Panc1 (cell line): Measurements from ENCODE around the gene SDK1. TPM values are rescaled to one million over a fixed set of nuclear protein-coding genes. Genes with fewer than 3 reads are reported as not detected.

Source experiments
- ATAC-seq: fragments of 200-7000 bp; cut with Tn5 transposase; 2 replicates; pipeline ENCODE4 v1.9.1; 2020; ENCODE audit warnings: mild to moderate bottlenecking, moderate library complexity
- BruUV-seq: library from RNA; stranded (reverse); fragments of 400-500 nt; replicated peaks from 2 replicates; lab custom pipeline; 2021; lab: Mats Ljungman, UMichigan
- CTCF ChIA-PET: fragments of 300-600 bp; sonication (Branson Sonifier 250); formaldehyde crosslinking; loops from one replicate; lab custom pipeline; 2022; ENCODE audit warnings: antibody characterized with exemption; lab: Charles Lee
- POLR2A ChIA-PET: fragments of 300-600 bp; sonication (Branson Sonifier 250); formaldehyde crosslinking; loops from one replicate; lab custom pipeline; 2022; ENCODE audit warnings: antibody characterized with exemption; lab: Charles Lee
- DNase-seq: peaks from one replicate; pipeline ENCODE4 v3.0.0-alpha.2; 2010; ENCODE audit warnings: low read depth, low spot score
- H3K27ac ChIP-seq: 2 replicates; pipeline ENCODE4 v1.5.1; 2011; ENCODE audit warnings: mild to moderate bottlenecking, low read length, inconsistent platforms
- H3K27me3 ChIP-seq: fragments of 200-500 bp; sonication (Bioruptor generic); 2 replicates; pipeline ENCODE4 v1.6.0; 2014; ENCODE audit warnings: low read length, inconsistent platforms; ENCODE audit not compliant: control insufficient read depth, insufficient read depth
- H3K36me3 ChIP-seq: fragments of 200-500 bp; sonication (Bioruptor generic); 2 replicates; pipeline ENCODE4 v1.5.1; 2014; ENCODE audit warnings: inconsistent platforms, mild to moderate bottlenecking, low read length, moderate library complexity; ENCODE audit not compliant: control insufficient read depth, insufficient read depth
- H3K4me1 ChIP-seq: 2 replicates; pipeline ENCODE4 v1.5.1; 2011; ENCODE audit warnings: inconsistent platforms, mild to moderate bottlenecking, low read length, moderate library complexity; ENCODE audit not compliant: control insufficient read depth, insufficient read depth
- H3K4me3 ChIP-seq, 2 experiments: 2 replicates each; pipeline ENCODE4 v1.5.1; 2011 to 2012; ENCODE audit warnings: low read depth in 2 of 2, low read length in 2 of 2, mild to moderate bottlenecking in 2 of 2, inconsistent platforms in 1 of 2, moderate library complexity in 1 of 2
- H3K9me3 ChIP-seq: fragments of 200-500 bp; sonication (Bioruptor generic); 2 replicates; pipeline ENCODE4 v1.5.1; 2014; ENCODE audit warnings: low read depth, mild to moderate bottlenecking, inconsistent platforms, low read length, moderate library complexity; ENCODE audit not compliant: control insufficient read depth, insufficient read depth
- POLR2AphosphoS5 ChIP-seq: IDR thresholded peaks from 2 replicates; pipeline ENCODE4 v1.6.1; 2012; ENCODE audit warnings: mild to moderate bottlenecking, low read depth, low read length, moderate library complexity
- SIN3A ChIP-seq: IDR thresholded peaks from 2 replicates; pipeline ENCODE4 v1.6.1; 2012; ENCODE audit warnings: low read depth, mild to moderate bottlenecking, low read length, moderate library complexity, borderline replicate concordance; ENCODE audit not compliant: insufficient read depth
- TCF7L2 ChIP-seq: IDR thresholded peaks from 2 replicates; pipeline ENCODE4 v1.6.1; 2011; ENCODE audit warnings: mild to moderate bottlenecking, low read depth, low read length, inconsistent platforms
- in situ Hi-C: cut with HindIII; loops from 2 replicates; pipeline ENCODE4 v1.10.0; 2016; ENCODE audit warnings: low sequenced_read_pairs, low pct_unique_long_range_greater_than_20kb
- intact Hi-C: fragments of 100-400 bp; cut with micrococcal nuclease; formaldehyde crosslinking; loops from one replicate; pipeline ENCODE4 v1.10.0; 2022; ENCODE audit not compliant: unreplicated experiment
- total RNA-seq: library from RNA; stranded (reverse); gene quantifications from one replicate; pipeline ENCODE4 v1.2.1, GENCODE V29; 2021; ENCODE audit not compliant: unreplicated experiment
- TF ChIP-seq, protein P1 (sequence below): fragments of 450-650 bp; IDR thresholded peaks from 2 replicates; pipeline ENCODE4 v1.5.1; 2017; ENCODE audit warnings: mild to moderate bottlenecking
- TF ChIP-seq, protein P2 (sequence below), 2 experiments: IDR thresholded peaks; 2 replicates each; pipeline ENCODE4 v1.6.1; 2011 to 2012; ENCODE audit warnings: low read depth in 2 of 2, control low read depth in 1 of 2, low read length in 1 of 2, mild to moderate bottlenecking in 1 of 2, moderate library complexity in 1 of 2; ENCODE audit not compliant: insufficient read depth in 1 of 2

Gene SDK1
- total RNA-seq, 1 experiment from 2014 or later, result 47.4 TPM

DNA sequence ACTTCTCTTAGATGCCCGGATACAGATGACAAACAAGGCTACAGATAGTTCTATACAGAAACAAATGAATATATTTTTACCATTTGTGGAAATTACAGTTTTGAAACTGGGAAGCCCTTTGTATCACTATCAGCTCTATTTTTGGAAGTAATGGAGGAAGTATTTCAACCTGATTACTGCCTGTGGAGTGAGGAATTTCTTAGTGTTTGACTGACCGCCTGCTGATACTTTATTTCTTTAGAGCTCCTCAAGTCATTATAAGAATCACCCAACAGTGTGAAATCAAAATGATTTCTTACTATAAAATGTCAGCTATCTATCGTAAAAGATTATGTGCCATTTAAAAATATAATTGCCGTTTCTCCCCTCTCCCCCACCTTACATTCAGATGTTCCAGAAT lies 290.9 kb downstream of the SDK1 start:
- BruUV-seq, result no TSS peak
- DNase-seq, result no peak

DNA sequence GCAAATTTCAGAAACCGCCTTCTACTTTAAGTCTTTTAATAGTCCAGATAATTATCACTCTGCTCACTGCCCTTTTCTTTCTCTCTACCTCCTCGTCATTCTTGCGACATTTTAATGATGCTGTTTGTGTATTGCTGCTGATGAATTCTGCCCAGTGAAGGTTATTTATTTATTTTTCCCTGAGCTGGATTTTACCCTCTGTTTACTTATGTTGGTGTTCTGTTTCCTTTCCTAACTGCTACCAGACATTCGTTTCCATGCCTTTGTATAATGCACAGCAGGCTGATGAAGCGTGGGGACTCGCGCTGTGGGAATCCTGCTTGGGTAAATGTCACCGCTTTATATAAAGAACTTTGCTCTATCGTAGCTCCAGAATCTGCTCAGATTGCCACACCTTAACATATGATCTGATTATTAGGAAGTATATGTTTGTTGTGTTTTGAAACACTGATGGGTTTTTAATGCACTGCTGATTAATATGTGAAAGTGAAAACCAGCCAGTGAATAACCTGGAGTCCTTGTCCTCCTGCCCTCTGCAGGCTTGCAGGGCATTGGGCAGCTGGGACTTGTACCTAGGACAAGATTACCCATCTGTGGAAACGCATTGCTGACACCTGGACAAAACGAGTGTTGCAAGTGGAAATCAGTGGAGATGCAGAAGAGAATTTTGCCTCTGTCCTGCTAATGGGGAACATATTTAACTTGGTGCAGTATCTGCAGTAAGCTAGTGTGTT lies 291.5 kb downstream of the SDK1 start:
- TF ChIP-seq POLR2AphosphoS5 (peak; percentile 80), TCF7L2 (peak; percentile 94), SIN3A (peak; percentile 76; the same call in 1 of the 2 replicates)
- TF ChIP-seq, protein P1, sequence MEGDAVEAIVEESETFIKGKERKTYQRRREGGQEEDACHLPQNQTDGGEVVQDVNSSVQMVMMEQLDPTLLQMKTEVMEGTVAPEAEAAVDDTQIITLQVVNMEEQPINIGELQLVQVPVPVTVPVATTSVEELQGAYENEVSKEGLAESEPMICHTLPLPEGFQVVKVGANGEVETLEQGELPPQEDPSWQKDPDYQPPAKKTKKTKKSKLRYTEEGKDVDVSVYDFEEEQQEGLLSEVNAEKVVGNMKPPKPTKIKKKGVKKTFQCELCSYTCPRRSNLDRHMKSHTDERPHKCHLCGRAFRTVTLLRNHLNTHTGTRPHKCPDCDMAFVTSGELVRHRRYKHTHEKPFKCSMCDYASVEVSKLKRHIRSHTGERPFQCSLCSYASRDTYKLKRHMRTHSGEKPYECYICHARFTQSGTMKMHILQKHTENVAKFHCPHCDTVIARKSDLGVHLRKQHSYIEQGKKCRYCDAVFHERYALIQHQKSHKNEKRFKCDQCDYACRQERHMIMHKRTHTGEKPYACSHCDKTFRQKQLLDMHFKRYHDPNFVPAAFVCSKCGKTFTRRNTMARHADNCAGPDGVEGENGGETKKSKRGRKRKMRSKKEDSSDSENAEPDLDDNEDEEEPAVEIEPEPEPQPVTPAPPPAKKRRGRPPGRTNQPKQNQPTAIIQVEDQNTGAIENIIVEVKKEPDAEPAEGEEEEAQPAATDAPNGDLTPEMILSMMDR, result peak; percentile 74
- TF ChIP-seq, protein P2, sequence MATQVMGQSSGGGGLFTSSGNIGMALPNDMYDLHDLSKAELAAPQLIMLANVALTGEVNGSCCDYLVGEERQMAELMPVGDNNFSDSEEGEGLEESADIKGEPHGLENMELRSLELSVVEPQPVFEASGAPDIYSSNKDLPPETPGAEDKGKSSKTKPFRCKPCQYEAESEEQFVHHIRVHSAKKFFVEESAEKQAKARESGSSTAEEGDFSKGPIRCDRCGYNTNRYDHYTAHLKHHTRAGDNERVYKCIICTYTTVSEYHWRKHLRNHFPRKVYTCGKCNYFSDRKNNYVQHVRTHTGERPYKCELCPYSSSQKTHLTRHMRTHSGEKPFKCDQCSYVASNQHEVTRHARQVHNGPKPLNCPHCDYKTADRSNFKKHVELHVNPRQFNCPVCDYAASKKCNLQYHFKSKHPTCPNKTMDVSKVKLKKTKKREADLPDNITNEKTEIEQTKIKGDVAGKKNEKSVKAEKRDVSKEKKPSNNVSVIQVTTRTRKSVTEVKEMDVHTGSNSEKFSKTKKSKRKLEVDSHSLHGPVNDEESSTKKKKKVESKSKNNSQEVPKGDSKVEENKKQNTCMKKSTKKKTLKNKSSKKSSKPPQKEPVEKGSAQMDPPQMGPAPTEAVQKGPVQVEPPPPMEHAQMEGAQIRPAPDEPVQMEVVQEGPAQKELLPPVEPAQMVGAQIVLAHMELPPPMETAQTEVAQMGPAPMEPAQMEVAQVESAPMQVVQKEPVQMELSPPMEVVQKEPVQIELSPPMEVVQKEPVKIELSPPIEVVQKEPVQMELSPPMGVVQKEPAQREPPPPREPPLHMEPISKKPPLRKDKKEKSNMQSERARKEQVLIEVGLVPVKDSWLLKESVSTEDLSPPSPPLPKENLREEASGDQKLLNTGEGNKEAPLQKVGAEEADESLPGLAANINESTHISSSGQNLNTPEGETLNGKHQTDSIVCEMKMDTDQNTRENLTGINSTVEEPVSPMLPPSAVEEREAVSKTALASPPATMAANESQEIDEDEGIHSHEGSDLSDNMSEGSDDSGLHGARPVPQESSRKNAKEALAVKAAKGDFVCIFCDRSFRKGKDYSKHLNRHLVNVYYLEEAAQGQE (IDR thresholded peaks at IDR 0.05; ENCODE audit: insufficient read depth in 1 of 2, low read depth in 2 of 2, low read length in 1 of 2), result peak in 1 of 2 experiments; percentile 46; a peak in 1 of 4 replicates
- DNase-seq (peak; percentile 41), ATAC-seq (peak; percentile 92)
- no peaks in the 10 kb centered on the region for H3K36me3 ChIP-seq
- H3K27me3 ChIP-seq, result no peaks in the 10 kb centered on the region
- H3K4me1 ChIP-seq, result peaks cover 57% of the 10 kb centered on the region
- no peaks in the 10 kb centered on the region for H3K9me3 ChIP-seq
- ChIA-PET CTCF (interaction anchor here (0.6 to 1.2 kb wide), 4 partner anchors 44 to 1159 kb away, joined by 3 to 9 read pairs (median 5); no protein-coding TSS in a partner anchor), POLR2A (interaction anchor here (0.5 to 0.7 kb wide), 4 partner anchors 291 to 703 kb away, joined by 3 read pairs; no protein-coding TSS in a partner anchor)
- BruUV-seq, result no TSS peak
- peak overlapping the region; percentile 34 to 60 for H3K4me3 ChIP-seq
- intact Hi-C loops, result loop anchor here (5.0 kb wide), 1 partner anchor 110 kb away; no protein-coding TSS in a partner anchor
- in situ Hi-C loops, result no loop called here
- H3K27ac ChIP-seq, result peak overlapping the region; percentile 98

More for the DNA sequence above, 290.9 kb downstream of the SDK1 start:
- Histone ChIP-seq H3K4me3 (peak overlapping the region; percentile 34 to 60), H3K27me3 (no peaks in the 10 kb centered on the region), H3K4me1 (peaks cover 57% of the 10 kb centered on the region), H3K27ac (peak overlapping the region; percentile 98), H3K36me3 (no peaks in the 10 kb centered on the region), H3K9me3 (no peaks in the 10 kb centered on the region)
- in situ Hi-C loops (no loop called here), intact Hi-C loops (loop anchor here (5.0 kb wide), 1 partner anchor 110 kb away; no protein-coding TSS in a partner anchor)
- POLR2A ChIA-PET, result interaction anchor here (0.5 kb wide), 1 partner anchor 40 kb away, joined by 4 read pairs; no protein-coding TSS in a partner anchor
- TF ChIP-seq SIN3A (no peak), POLR2AphosphoS5 (no peak), TCF7L2 (no peak)
- TF ChIP-seq, protein P2 (IDR thresholded peaks at IDR 0.05; ENCODE audit: insufficient read depth in 1 of 2, low read depth in 2 of 2, low read length in 1 of 2), result no peak
- TF ChIP-seq, protein P1, result no peak
- ATAC-seq, result peak; percentile 52
- CTCF ChIA-PET, result interaction anchor here (0.5 to 1.2 kb wide), 6 partner anchors 19 to 1159 kb away, joined by 3 to 13 read pairs (median 6); no protein-coding TSS in a partner anchor
